RPMI8226 (cell line): ENCODE results near the gene ANO2.
"Not testable (repeated sequence)": the region's sequence is repeated elsewhere in the genome, so short reads cannot be mapped to it uniquely, and the experiment has no call there.

Experiments used
- DNase-seq: peaks from one replicate; pipeline ENCODE4 v3.0.0-alpha.2; 2015

The ANO2 gene

GRCh38 chr12:5568325-5568981, 376.6 kb downstream of the ANO2 start:
- no peak for DNase-seq

GRCh38 chr12:5567016-5567725, 377.9 kb downstream of the ANO2 start:
- peak; percentile 7 for DNase-seq

GRCh38 chr12:5565933-5566599, 379.0 kb downstream of the ANO2 start:
- DNase-seq, result no peak

- DNase-seq, result no peak
Measured at GRCh38 chr12:5562581-5562980, 382.5 kb downstream of the ANO2 start.

GRCh38 chr12:5561846-5562245, 383.2 kb downstream of the ANO2 start:
- no peak for DNase-seq

GRCh38 chr12:5561057-5561456, 384.0 kb downstream of the ANO2 start:
- no peak for DNase-seq

GRCh38 chr12:5560265-5560664, 384.8 kb downstream of the ANO2 start:
- DNase-seq, result no peak

GRCh38 chr12:5557906-5558305, 387.2 kb downstream of the ANO2 start:
- DNase-seq, result no peak

GRCh38 chr12:5556946-5557673, 387.9 kb downstream of the ANO2 start:
- no peak for DNase-seq

- peak; percentile 57 for DNase-seq
Measured at GRCh38 chr12:5556033-5556614, 388.9 kb downstream of the ANO2 start.

GRCh38 chr12:5554711-5555110, 390.3 kb downstream of the ANO2 start:
- no peak for DNase-seq

- no peak for DNase-seq
Measured at GRCh38 chr12:5549011-5549410, 396.0 kb downstream of the ANO2 start.

GRCh38 chr12:5548152-5548943, 396.7 kb downstream of the ANO2 start:
- DNase-seq, result no peak

GRCh38 chr12:5546616-5547015, 398.4 kb downstream of the ANO2 start:
- DNase-seq, result no peak

GRCh38 chr12:5537771-5538170, 407.3 kb downstream of the ANO2 start:
- no peak for DNase-seq

- DNase-seq, result not testable (repeated sequence)
Measured at GRCh38 chr12:5537026-5537615, 407.9 kb downstream of the ANO2 start.

- no peak for DNase-seq
Measured at GRCh38 chr12:5535541-5535940, 409.5 kb downstream of the ANO2 start.

GRCh38 chr12:5534426-5535199, 410.4 kb downstream of the ANO2 start:
- no peak for DNase-seq

GRCh38 chr12:5533368-5533767, 411.7 kb downstream of the ANO2 start:
- DNase-seq, result no peak

GRCh38 chr12:5525783-5526367, 419.2 kb downstream of the ANO2 start:
- DNase-seq, result no peak
